ENCODE results near the gene AMDHD2.
A peak's percentile ranks its signal among the peaks of the same experiment; 100 is the strongest.
"Not testable (repeated sequence)": the region's sequence is repeated elsewhere in the genome, so short reads cannot be mapped to it uniquely, and the experiment has no call there.

AMDHD2 gene

DNA sequence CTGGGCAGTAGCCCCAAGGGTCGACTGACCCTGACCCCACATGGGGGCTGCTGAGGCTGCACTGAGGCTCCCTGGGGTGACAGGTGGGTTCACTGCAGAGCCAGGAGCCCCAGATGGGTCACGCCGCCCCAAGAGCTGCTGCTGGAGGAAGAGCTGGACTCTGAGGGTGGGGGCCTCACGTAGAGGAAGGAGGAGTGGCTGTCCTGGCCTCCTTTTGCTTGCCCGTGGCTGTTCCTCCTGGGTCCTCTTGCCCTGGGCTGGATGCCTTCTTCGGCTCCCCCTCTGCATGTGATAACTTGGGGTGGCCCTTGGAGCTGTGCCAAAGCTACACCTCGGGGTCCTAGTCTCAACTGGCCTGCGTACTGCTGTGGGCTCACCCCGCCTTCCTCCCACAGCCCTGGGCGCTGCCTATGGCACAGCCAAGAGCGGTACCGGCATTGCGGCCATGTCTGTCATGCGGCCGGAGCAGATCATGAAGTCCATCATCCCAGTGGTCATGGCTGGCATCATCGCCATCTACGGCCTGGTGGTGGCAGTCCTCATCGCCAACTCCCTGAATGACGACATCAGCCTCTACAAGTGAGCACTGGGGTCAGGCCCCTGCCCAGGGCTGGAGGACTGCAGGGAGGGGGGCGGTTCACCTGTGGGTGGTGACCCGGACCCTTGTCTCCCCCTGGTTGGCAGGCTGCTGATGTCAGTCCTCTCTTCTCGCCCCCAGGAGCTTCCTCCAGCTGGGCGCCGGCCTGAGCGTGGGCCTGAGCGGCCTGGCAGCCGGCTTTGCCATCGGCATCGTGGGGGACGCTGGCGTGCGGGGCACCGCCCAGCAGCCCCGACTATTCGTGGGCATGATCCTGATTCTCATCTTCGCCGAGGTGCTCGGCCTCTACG lies 1.1 kb upstream of the AMDHD2 start:
- peak; percentile 29 for DNase-seq

DNA sequence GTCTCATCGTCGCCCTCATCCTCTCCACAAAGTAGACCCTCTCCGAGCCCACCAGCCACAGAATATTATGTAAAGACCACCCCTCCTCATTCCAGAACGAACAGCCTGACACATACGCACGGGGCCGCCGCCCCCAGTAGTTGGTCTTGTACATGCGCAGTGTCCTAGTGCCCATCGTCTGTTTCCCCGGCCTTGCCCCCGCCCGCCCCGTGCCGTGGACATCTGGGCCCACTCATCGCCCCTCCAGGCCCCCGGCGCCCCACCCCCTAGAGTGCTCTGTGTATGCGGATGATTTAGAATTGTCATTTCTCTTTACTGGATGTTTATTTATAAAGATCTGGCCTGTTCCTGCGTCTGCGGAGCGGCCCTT lies 475 bp upstream of the AMDHD2 start:
- DNase-seq, result no peak

DNA sequence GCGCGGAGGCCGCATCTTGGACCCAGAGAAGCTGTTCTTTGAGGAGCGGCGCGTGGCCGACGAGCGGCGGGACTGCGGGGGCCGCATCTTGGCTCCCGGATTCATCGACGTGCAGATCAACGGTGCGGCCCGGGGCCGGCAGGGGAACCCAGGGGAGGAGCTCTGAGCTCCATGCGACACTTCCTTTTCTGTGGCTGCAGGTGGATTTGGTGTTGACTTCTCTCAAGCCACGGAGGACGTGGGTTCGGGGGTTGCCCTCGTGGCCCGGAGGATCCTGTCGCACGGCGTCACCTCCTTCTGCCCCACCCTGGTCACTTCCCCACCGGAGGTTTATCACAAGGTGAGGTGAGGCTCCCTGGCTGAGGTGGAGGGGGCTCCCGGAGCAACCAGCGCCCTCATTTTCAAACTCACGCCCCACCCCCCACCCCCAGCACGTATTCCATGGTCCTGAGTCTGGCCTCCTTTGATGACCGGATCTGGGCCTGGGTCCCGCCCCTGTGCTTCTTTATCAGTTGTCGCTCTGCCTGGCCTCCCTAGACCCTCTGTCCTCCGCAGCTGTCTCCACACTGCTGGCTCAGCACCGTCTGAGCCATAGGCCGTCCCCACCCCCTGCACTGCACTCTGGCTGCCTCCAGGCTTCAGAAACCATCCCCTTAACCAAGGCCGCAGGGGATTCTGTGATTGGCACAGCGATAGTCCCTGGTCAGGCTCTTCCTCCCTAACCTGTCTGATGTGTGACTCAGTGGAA lies 787 bp downstream of the AMDHD2 start:
- DNase-seq, result peak; percentile 57

DNA sequence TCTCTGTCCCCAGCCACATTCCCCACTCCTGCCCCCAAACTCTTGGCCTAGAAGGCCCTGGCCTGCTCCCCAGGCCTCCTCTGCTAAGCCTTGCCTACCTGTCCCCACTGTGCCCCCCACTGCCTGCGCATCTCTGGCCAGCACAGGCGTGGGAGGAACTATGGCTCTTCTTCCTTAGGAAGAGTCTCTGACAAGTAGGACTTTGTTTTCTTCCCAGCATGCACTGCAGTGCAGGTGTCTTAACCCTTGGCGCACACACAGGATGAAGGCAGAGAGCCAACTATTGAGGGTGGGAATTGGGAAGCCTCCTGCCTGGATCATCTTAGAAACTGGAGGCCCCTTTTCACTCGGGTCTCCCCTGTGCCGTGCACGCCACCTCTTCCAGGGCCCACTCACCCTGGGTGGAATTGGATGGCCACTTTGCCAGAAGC lies 3.6 kb downstream of the AMDHD2 start:
- no peak for DNase-seq

DNA sequence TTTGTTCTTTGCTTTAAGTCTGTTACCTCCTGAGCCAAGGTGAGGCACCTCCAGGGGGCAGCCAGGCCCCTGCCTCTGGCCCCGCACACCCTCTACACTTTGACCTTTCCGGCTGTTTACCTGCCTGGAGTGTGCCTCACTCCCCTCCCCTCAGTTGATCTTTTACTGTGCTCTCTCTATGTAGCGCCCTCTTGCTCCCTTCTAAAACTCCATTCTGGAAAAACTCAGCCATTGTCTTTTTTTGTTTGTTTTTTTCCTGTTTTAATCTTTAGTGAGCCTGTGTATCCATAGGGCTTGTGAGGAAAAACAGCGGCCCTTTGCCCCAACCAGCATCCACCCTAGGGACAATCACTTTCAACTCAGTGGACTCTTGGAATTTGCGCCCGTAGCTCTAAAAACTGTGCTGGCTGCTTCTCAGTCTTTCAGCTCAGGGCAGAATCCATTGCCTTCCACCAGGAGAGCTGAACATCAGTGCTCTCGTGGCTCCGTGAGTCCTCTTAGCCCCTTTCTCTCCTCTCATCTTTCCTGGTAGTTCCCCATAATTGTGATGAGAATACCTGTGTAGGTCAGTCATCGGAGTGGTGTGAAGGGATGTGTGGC lies 4.3 kb downstream of the AMDHD2 start:
- no peak for DNase-seq

DNA sequence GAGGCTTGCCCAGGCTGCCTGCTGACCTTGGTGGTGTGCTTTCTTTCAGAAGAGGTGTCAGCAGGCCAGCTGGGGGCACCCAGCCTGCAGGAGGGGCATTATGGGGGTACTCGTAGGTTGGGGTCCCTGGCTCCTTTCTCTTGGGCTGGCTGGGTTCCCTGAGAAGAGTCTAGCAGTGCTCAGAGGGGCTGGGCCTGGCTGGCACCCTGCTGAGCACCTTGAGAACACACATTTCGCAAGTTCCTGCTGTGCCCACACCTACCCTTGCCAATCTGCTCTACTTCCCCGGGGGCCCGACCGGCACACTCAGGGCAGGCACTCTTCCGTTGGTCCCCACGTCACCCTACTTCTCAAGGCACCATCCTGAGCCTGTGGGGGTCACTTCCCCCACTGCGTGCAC lies 6.0 kb downstream of the AMDHD2 start:
- DNase-seq, result no peak

DNA sequence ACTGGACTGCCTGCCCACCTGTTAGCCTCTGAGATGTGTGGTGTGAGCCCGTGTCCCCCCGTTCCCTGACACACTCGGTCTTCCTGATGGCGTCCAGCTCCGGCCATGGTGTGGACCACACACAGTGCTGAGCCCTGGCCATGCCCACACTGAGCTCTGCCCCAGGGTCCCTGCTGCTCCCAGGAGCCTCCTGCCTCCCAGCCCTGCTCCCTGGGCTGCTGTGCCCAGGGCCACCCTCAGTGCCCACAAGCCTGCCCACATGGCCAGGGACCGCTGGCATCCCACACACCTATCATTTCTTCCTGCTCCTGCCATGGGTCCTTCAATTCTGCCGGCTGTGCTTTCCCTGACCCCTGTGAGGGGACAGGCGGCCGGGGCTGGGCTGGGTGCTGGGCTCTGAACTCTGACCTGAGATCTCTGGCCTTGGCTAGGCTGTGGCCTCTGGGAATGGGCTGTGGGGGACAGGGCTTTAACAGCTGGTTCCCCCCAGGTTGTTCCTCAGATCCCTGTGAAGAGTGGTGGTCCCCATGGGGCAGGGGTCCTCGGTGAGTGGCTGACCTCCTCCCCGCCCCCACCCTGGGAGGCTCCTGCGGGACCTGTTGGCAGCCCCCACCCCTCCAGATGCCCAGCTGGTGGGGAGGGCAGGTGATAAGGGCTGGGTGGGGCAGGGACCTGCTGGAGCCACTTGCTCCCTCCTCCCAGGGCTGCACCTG lies 7.1 kb downstream of the AMDHD2 start:
- DNase-seq, result no peak

DNA sequence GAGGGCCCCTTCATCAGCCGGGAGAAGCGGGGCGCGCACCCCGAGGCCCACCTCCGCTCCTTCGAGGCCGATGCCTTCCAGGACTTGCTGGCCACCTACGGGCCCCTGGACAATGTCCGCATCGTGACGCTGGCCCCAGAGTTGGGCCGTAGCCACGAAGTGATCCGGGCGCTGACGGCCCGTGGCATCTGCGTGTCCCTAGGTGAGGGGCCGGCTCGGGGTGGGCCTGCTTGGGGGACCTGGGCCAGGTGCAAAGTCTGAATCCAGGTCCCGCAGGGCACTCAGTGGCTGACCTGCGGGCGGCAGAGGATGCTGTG lies 7.6 kb downstream of the AMDHD2 start:
- no peak for DNase-seq

DNA sequence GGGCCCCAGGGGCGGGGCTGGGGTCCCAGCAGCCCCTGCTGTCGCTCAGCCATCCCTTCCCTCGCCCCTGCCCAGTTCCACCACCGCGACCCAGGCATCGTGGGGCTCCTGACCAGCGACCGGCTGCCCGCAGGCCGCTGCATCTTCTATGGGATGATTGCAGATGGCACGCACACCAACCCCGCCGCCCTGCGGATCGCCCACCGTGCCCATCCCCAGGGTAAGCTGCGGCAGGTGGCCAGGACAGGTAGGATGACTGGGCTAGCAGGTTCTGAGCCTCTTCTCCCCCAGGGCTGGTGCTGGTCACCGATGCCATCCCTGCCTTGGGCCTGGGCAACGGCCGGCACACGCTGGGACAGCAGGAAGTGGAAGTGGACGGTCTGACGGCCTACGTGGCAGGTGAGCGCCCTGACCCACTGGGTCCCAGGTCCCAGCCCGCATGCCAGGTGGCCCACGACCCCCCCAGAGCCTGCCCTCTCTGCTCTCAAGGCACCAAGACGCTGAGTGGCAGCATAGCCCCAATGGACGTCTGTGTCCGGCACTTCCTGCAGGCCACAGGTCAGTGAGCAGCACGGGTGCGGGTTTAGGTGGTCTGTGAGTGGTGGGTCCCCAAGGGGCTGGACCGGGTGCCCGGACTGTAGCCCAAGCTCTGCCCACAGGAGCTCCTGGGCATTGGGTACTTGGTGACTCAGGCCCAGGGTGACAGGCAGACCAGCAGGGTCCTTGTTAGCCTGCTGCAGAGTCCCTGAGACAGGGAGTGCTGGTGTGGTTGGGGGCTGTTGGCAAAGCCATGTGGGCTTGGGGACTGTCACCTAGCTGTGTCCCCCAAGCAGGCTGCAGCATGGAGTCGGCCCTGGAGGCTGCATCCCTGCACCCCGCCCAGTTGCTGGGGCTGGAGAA lies 8.2 kb downstream of the AMDHD2 start:
- DNase-seq, result no peak

DNA sequence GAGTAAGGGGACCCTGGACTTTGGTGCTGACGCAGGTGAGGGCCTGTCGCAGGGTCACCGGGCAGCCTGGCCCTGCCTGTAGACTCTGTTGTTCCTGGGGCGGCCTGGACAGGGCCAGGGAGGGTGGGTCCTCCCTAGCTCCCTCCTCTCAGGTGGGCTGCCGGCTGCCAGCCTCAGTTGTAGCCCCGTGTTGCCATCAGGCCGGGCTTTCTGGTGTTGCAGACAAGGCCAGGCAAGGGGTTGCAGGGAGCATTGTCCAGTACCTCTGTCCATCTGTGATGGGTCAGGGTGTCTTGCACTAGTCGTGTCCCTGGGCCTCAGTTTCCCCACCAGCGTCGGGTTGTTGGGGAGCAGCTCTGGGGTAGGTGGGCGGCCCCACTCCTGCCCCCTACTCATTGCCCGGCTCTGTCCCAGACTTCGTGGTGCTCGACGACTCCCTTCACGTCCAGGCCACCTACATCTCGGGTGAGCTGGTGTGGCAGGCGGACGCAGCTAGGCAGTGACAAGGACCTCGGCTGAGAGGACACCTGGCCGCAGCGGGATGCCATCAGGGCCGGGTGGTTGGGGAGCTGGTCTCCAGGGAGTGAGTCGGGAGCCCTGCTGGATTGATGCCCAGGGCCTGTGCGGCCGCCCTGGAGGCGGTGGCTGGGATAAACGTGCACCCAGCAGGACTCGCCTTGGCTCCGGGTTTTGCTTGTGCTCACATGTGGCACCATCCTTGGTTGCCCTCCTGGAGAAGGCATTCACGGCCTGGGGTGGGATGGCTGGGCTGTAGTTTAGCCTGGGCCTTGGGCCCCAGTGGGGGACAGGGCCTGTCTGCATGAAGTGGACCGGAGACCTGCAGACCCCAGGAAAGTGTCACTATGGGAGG lies 9.1 kb downstream of the AMDHD2 start:
- DNase-seq, result peak; percentile 41

DNA sequence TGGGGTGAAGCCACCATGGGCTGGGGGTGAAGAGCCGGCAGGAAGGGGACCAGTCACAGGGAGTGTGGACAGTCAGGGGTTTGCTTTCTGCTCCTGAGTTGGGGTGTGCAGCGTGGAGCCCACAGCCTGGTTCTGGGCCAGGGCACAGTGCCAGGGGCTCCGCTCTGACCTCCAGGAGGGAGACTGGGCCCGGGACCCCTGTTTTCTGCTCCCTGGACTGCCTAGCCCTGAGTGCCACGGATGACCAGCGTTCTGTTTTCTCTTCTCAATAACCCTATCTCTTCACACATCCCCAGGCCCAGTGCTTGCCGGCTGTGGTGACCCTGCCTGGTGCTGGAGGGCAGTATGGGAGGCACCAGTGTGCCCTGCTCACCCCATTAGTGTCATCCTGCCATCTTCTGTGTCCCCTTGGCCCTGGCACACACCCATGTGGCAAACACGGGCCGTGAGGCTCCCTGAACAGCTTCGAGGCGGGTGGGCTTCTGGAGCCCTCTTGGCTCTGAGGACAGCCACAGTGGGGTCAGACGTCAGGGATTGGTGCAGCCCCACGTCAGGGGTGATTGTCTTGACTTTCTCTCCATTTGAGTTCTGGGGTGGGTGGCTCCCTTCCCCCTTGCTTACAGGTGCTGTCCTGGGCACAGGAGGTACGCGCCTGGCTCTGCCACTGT lies 9.9 kb downstream of the AMDHD2 start:
- DNase-seq, result no peak

DNA sequence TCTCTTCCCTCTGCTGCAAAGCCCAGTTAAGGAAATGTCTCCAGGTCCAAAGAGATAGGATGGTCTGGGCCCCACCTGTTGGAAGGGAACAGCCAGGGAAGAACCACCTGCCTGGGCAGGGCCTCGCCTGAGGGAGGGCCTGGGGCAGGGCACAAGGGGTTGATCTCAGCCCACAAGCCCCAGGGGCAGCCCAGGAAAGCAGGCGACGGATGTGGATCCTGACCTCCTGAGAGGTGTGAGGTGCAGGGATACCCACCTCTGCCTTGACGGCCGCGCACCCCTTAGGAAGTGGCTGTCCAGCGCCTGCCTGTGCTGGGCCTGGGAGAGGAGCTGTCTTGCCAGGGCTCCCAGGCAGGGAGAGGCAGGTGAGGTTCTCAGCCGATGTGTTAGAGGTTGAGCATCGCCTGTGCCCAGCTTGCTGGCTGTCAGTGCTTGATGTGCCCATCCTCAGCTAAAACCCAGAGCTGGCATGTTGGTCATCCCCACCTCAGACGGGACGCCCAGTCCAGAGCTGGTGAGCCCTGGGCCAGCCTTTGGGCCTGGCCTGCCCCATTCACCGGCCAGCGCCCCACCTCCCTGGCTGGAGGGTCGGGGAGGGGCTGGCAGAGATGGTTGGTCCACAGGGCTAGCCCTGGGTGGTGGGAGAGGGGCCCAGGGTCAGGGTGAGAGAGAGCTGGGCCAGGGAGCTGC lies 10.6 kb downstream of the AMDHD2 start:
- no peak for DNase-seq

DNA sequence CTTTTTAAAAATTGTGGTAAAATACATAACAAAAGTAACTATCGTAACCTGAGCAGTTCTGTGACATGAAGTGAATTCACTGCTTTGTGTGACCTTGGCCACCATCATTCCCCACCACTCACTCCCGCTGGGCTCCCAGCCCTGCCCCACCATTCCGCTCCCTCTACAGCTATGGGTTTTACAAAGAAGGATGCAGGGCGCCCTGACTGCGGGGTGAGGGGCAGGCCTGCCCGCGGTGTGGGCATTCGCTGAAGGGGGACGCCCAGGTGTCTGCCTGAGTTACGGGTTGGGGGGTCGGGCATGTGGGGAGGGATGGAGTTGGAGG lies 11.2 kb downstream of the AMDHD2 start, which contains the start of gene CEMP1:
Gene CEMP1 (minus strand): TSS at position 38 of the 325 bp plus-strand sequence. CDS start 335 bp downstream, outside the sequence.
- DNase-seq, result peak; percentile 46

DNA sequence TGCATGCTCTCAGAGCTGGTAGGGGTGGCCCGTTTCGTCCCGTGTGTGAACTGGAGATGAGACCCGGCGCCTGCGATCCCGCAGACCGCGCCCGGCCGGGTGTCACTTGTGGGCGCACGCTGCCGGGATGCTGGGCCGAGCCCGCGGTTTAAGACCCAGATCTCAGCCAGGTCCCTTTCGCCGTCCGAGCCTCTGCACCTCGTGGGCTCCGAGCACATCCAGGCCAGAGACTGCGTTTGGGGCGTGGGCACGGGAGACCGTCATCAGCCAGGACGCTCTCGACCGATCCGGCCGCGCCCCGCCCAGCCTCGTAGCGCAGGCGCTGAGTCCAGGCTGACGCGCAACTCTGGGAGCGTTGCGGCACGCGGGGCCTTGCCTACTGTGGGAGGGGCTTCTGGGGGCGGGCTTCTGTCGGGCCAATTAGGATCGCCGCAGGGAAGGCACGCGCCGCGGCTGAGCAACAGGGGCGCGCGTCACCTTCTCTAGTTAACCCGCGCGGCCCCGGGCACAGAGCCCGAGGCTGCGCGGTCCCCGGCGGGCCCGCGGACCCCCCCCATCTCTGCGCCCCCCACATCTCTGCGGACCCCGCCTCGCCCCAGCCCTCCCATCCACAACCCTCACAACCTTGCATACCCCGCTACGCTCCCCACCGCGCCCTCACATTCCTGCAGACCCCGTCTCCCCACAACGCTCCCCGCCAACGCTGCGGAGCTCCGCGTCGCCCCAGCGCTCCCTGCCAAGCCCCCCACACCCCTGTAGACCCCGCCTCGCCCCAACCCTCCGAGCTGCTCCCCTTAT lies 11.7 kb downstream of the AMDHD2 start:
- peak; percentile 98 for DNase-seq

DNA sequence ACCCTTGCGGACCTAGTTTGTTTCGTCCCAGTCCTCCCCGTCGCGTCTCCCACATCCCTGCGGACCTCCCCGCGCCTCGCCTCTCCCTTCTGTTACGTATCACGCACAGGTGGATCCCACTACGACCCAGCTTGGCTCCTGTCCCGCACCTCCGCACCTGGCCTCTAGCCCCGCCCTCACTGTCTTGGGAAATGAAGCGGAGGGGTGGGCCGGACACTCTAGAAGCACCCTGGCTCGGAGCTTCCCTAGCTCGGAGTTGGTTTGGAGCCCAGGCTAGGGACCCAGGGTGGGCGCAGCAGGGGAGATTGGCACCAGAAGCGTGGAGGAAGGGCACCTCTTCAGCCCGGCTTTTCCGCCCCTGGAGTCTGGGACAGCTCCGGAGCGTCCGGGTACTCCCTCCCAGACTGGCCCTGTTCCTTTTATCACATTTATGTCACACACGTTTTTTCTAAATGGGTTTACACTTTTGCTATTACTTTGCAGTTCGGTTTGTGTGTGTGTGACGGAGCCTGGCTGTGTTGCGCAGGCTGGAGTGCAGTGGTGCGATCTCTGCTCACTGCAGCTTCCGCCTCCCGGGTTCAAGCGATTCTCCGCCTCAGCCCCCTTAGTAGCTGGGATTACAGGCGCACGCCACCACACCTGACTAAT lies 12.4 kb downstream of the AMDHD2 start:
- DNase-seq, result peak; percentile 89

DNA sequence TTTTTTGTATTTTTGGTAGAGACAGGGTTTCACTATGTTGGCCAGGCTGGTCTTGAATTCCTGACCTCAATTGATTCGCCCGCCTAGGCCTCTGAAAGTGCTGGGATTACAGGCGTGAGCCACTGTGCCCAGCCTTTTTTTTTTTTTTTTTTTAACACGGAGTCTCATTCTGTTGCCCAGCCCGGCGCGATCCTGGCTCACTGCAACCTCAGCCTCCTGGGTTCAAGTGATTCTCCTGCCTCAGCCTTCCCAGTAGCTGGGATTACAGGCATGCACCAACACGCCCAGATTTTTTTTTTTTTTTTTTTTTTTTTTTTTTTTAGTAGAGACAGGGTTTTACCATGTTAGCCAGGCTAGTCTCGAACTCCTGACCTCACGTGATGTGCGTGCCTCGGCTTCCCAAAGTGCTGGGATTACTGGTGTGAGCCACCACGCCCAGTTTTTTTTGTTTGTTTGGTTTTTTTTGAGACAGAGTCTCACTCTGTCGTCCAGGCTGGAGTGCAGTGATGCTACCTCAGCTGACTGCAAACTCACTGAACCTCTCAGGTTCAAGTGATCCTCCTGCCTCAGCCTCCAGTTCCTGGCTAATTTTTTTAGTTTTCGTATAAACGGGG lies 13.1 kb downstream of the AMDHD2 start:
- DNase-seq, result peak; percentile 62

DNA sequence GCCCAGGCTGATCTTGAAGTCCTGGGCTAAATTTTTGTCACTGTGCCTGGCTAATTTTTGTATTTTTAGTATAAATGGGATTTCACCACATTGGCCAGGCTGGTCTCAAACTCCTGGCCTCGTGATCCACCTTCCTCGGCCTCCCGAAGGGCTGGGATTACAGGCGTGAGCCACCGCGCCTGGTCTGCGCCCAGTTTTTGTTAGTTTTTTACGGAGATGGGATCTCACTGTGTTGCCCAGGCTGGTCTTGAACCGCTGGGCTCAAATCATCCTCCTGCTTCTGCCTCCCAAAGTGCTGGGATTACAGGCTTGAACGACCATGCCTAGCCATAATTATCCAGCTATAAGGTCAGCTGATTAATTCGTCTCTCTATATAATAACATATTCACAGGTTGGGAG lies 13.7 kb downstream of the AMDHD2 start:
- no peak for DNase-seq

DNA sequence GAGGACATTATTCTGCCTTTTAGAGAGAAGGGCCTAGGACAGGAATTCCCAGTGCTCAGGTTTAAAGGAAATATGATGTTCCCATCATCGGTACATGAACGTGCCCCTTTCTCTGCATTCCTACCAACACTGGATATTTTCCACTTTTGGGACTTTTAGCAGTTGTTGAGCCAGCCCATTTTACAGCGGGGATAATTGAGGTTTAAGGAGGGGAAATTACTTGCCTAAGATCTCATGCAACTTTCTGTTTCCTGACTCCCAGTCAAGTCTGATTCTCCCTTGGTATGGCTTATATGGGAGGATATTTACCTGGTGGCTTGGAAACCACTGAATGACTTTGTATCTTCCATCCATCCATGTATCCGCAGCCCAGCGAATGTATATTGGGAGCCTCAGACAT lies 14.2 kb downstream of the AMDHD2 start:
- DNase-seq, result not testable (repeated sequence)
